Trophoblast cell (in vitro differentiated cells and primary cell): Measurements from ENCODE around the gene UGT2B15.

Experiments used
- DNase-seq, 2 donors: peaks; one replicate each; pipeline ENCODE4 v3.0.0-alpha.2; 2016
- H2AFZ ChIP-seq: 2 replicates; pipeline ENCODE4 v1.6.1; 2013; ENCODE audit warnings: low read length, moderate library complexity, mild to moderate bottlenecking; ENCODE audit not compliant: insufficient read depth, poor library complexity
- H2AK5ac ChIP-seq: 2 replicates; pipeline ENCODE4 v1.6.1; 2013; ENCODE audit warnings: mild to moderate bottlenecking, low read length
- H2BK120ac ChIP-seq: 2 replicates; pipeline ENCODE4 v1.6.1; 2013; ENCODE audit warnings: low read length, mild to moderate bottlenecking, moderate library complexity; ENCODE audit not compliant: insufficient read depth, poor library complexity
- H2BK12ac ChIP-seq: 2 replicates; pipeline ENCODE4 v1.6.1; 2013; ENCODE audit warnings: mild to moderate bottlenecking, low read length, moderate library complexity
- H2BK5ac ChIP-seq: 2 replicates; pipeline ENCODE4 v1.6.1; 2013; ENCODE audit warnings: low read length, low read depth, moderate library complexity, mild to moderate bottlenecking; ENCODE audit not compliant: poor library complexity
- H3K14ac ChIP-seq: 2 replicates; pipeline ENCODE4 v1.6.1; 2013; ENCODE audit warnings: mild to moderate bottlenecking, low read length
- H3K18ac ChIP-seq: 2 replicates; pipeline ENCODE4 v1.6.1; 2013; ENCODE audit warnings: mild to moderate bottlenecking, low read length
- H3K23ac ChIP-seq: 2 replicates; pipeline ENCODE4 v1.6.1; 2013; ENCODE audit warnings: low read length
- H3K27ac ChIP-seq: 2 replicates; pipeline ENCODE4 v1.5.1; 2013; ENCODE audit warnings: low read depth, mild to moderate bottlenecking, inconsistent platforms, low read length, moderate library complexity
- H3K27me3 ChIP-seq: 2 replicates; pipeline ENCODE4 v1.6.1; 2013; ENCODE audit warnings: inconsistent platforms, mild to moderate bottlenecking, low read length, moderate library complexity; ENCODE audit not compliant: insufficient read depth
- H3K36me3 ChIP-seq, 2 experiments: 1 replicate in 1 of 2; 2 replicates in 1 of 2; pipeline ENCODE4 v1.6.1; 2013; ENCODE audit warnings: low read length in 2 of 2, mild to moderate bottlenecking in 2 of 2, moderate library complexity in 1 of 2; ENCODE audit not compliant: insufficient read depth in 2 of 2, control insufficient read depth in 1 of 2
- H3K4ac ChIP-seq: 2 replicates; pipeline ENCODE4 v1.6.1; 2013; ENCODE audit warnings: low read depth, mild to moderate bottlenecking, low read length, moderate library complexity
- H3K4me1 ChIP-seq, 2 experiments: 1 replicate in 1 of 2; 2 replicates in 1 of 2; pipeline ENCODE4 v1.6.1; 2013; ENCODE audit warnings: low read length in 2 of 2, mild to moderate bottlenecking in 2 of 2, moderate library complexity in 1 of 2; ENCODE audit not compliant: insufficient read depth in 2 of 2, control insufficient read depth in 1 of 2
- H3K4me2 ChIP-seq: 2 replicates; pipeline ENCODE4 v1.6.1; 2013; ENCODE audit warnings: inconsistent platforms, mild to moderate bottlenecking, low read length, moderate library complexity
- H3K4me3 ChIP-seq: 2 replicates; pipeline ENCODE4 v1.5.1; 2013; ENCODE audit warnings: mild to moderate bottlenecking, low read depth, low read length, inconsistent platforms
- H3K79me1 ChIP-seq: one replicate; pipeline ENCODE4 v1.6.1; 2013; ENCODE audit warnings: low read length
- H3K79me2 ChIP-seq: 2 replicates; pipeline ENCODE4 v1.6.1; 2013; ENCODE audit warnings: low read length, mild to moderate bottlenecking; ENCODE audit not compliant: control insufficient read depth, insufficient read depth, poor library complexity
- H3K9ac ChIP-seq: 2 replicates; pipeline ENCODE4 v1.6.1; 2013; ENCODE audit warnings: mild to moderate bottlenecking, low read length
- H3K9me3 ChIP-seq: 2 replicates; pipeline ENCODE4 v1.6.1; 2013; ENCODE audit warnings: low read depth, mild to moderate bottlenecking, control low read depth, inconsistent platforms, low read length; ENCODE audit not compliant: insufficient read depth
- H4K12ac ChIP-seq: 2 replicates; pipeline ENCODE4 v1.6.1; 2013; ENCODE audit warnings: low read depth, mild to moderate bottlenecking, low read length, moderate library complexity
- H4K8ac ChIP-seq: 2 replicates; pipeline ENCODE4 v1.6.1; 2013; ENCODE audit warnings: low read depth, mild to moderate bottlenecking, low read length, moderate library complexity
- H4K91ac ChIP-seq: one replicate; pipeline ENCODE4 v1.6.1; 2013; ENCODE audit warnings: low read depth, mild to moderate bottlenecking, low read length, moderate library complexity
- WGBS: extraction: QIAGEN DNeasy Blood & Tissue Kit; methylation state at CpG from one replicate; pipeline ENCODE4 v1.1.7; 2013; ENCODE audit warnings: missing lambda C conversion rate; ENCODE audit not compliant: insufficient read length, insufficient coverage; ENCODE audit errors: extremely low coverage; 5-methylcytosine and 5-hydroxymethylcytosine counted together

The UGT2B15 gene

GRCh38 chr4:68615699-68616422 is 54.6 kb downstream of the UGT2B15 start:
- H3K36me3 ChIP-seq, result no peaks in the 10 kb centered on the region
- no peak overlapping the region for H3K4ac ChIP-seq
- H3K14ac ChIP-seq, result no peak overlapping the region
- no peak overlapping the region for H3K9ac ChIP-seq
- H3K27me3 ChIP-seq, result no peaks in the 10 kb centered on the region
- no peaks in the 10 kb centered on the region for H3K79me1 ChIP-seq
- no peak overlapping the region for H2AK5ac ChIP-seq
- no peak overlapping the region for H3K18ac ChIP-seq
- no peak overlapping the region for H3K23ac ChIP-seq
- no peaks in the 10 kb centered on the region for H3K9me3 ChIP-seq
- no peak overlapping the region for H3K4me3 ChIP-seq
- no peak overlapping the region for H3K4me2 ChIP-seq
- H3K79me2 ChIP-seq, result no peaks in the 10 kb centered on the region
- no peaks in the 10 kb centered on the region for H3K4me1 ChIP-seq
- no peak overlapping the region for H2BK120ac ChIP-seq
- WGBS, result no CpG with 5 or more reads among the region's 11 CpGs
- no peak overlapping the region for H4K91ac ChIP-seq
- no peak overlapping the region for H4K8ac ChIP-seq
- H2BK5ac ChIP-seq, result no peak overlapping the region
- H2BK12ac ChIP-seq, result no peak overlapping the region
- H2AFZ ChIP-seq, result no peak overlapping the region
- H3K27ac ChIP-seq, result no peak overlapping the region
- H4K12ac ChIP-seq, result no peak overlapping the region
- no peak for DNase-seq

- H4K8ac ChIP-seq, result no peak overlapping the region
- no peaks in the 10 kb centered on the region for H3K4me1 ChIP-seq
- no peak overlapping the region for H2BK120ac ChIP-seq
- no peak for DNase-seq
- H2AFZ ChIP-seq, result no peak overlapping the region
- no peaks in the 10 kb centered on the region for H3K36me3 ChIP-seq
- no peak overlapping the region for H4K12ac ChIP-seq
- H3K9me3 ChIP-seq, result no peaks in the 10 kb centered on the region
- H3K4me3 ChIP-seq, result no peak overlapping the region
- H4K91ac ChIP-seq, result no peak overlapping the region
- H3K27ac ChIP-seq, result no peak overlapping the region
- no peak overlapping the region for H3K9ac ChIP-seq
- H3K79me1 ChIP-seq, result no peaks in the 10 kb centered on the region
- H3K23ac ChIP-seq, result no peak overlapping the region
- H3K4me2 ChIP-seq, result no peak overlapping the region
- no CpG with 5 or more reads among the region's 1 CpG for WGBS
- no peak overlapping the region for H2AK5ac ChIP-seq
- H3K27me3 ChIP-seq, result no peaks in the 10 kb centered on the region
- H3K79me2 ChIP-seq, result no peaks in the 10 kb centered on the region
- no peak overlapping the region for H3K14ac ChIP-seq
- H3K18ac ChIP-seq, result no peak overlapping the region
- H3K4ac ChIP-seq, result no peak overlapping the region
- H2BK12ac ChIP-seq, result no peak overlapping the region
- H2BK5ac ChIP-seq, result no peak overlapping the region
Measured at GRCh38 chr4:68613752-68614151, 56.7 kb downstream of the UGT2B15 start.

- H4K12ac ChIP-seq, result no peak overlapping the region
- no peaks in the 10 kb centered on the region for H3K4me1 ChIP-seq
- H3K27ac ChIP-seq, result no peak overlapping the region
- no peaks in the 10 kb centered on the region for H3K9me3 ChIP-seq
- no peak overlapping the region for H3K4ac ChIP-seq
- no peak overlapping the region for H2AK5ac ChIP-seq
- H3K9ac ChIP-seq, result no peak overlapping the region
- no peak overlapping the region for H4K8ac ChIP-seq
- no peak overlapping the region for H3K4me2 ChIP-seq
- no peak overlapping the region for H3K14ac ChIP-seq
- no peaks in the 10 kb centered on the region for H3K27me3 ChIP-seq
- no peaks in the 10 kb centered on the region for H3K36me3 ChIP-seq
- H3K18ac ChIP-seq, result no peak overlapping the region
- no peak overlapping the region for H3K23ac ChIP-seq
- no peak overlapping the region for H2AFZ ChIP-seq
- WGBS, result no CpG with 5 or more reads among the region's 1 CpG
- no peak for DNase-seq
- no peaks in the 10 kb centered on the region for H3K79me1 ChIP-seq
- H2BK12ac ChIP-seq, result no peak overlapping the region
- no peak overlapping the region for H4K91ac ChIP-seq
- H2BK120ac ChIP-seq, result no peak overlapping the region
- H3K4me3 ChIP-seq, result no peak overlapping the region
- H3K79me2 ChIP-seq, result no peaks in the 10 kb centered on the region
- H2BK5ac ChIP-seq, result no peak overlapping the region
Measured at GRCh38 chr4:68606240-68606639, 64.2 kb downstream of the UGT2B15 start.

GRCh38 chr4:68599150-68599549 is 71.3 kb downstream of the UGT2B15 start:
- no peak overlapping the region for H3K23ac ChIP-seq
- H3K4me2 ChIP-seq, result no peak overlapping the region
- H3K36me3 ChIP-seq, result no peaks in the 10 kb centered on the region
- H3K14ac ChIP-seq, result no peak overlapping the region
- WGBS, result no CpG with 5 or more reads among the region's 3 CpGs
- H3K79me1 ChIP-seq, result no peaks in the 10 kb centered on the region
- no peaks in the 10 kb centered on the region for H3K9me3 ChIP-seq
- no peak overlapping the region for H3K4ac ChIP-seq
- H3K27me3 ChIP-seq, result no peaks in the 10 kb centered on the region
- H2AFZ ChIP-seq, result no peak overlapping the region
- H3K9ac ChIP-seq, result no peak overlapping the region
- no peak overlapping the region for H2AK5ac ChIP-seq
- H4K91ac ChIP-seq, result no peak overlapping the region
- H4K12ac ChIP-seq, result no peak overlapping the region
- no peak overlapping the region for H2BK120ac ChIP-seq
- DNase-seq, result peak in 1 of 2 donors; percentile 10
- H3K18ac ChIP-seq, result no peak overlapping the region
- no peak overlapping the region for H4K8ac ChIP-seq
- H3K4me1 ChIP-seq, result no peaks in the 10 kb centered on the region
- H3K4me3 ChIP-seq, result no peak overlapping the region
- no peak overlapping the region for H2BK5ac ChIP-seq
- no peaks in the 10 kb centered on the region for H3K79me2 ChIP-seq
- H3K27ac ChIP-seq, result no peak overlapping the region
- H2BK12ac ChIP-seq, result no peak overlapping the region
